Liver (tissue), 9 donors: ENCODE data around the gene LIMD2. TPM values are rescaled to one million over a fixed set of nuclear protein-coding genes. Genes with fewer than 3 reads are reported as not detected.

Source experiments
- DNase-seq: peaks from one replicate; pipeline ENCODE4 v3.0.0-alpha.2; 2017; ENCODE audit warnings: low spot score
- H3K27ac ChIP-seq, 2 donors: one replicate each; pipeline ENCODE4 v1.7.0; 2013; ENCODE audit warnings: inconsistent platforms in 2 of 2, low read length in 2 of 2, control low read depth in 1 of 2, low read depth in 1 of 2, mild to moderate bottlenecking in 1 of 2
- H3K27me3 ChIP-seq, 4 donors: one replicate each; pipeline versions ENCODE4 v1.6.1 to v1.7.0; 2013; ENCODE audit warnings: low read length in 3 of 4, inconsistent platforms in 1 of 4, mild to moderate bottlenecking in 1 of 4, moderate library complexity in 1 of 4; ENCODE audit not compliant: control insufficient read depth in 4 of 4, insufficient read depth in 4 of 4
- H3K36me3 ChIP-seq, 4 donors: one replicate each; pipeline versions ENCODE4 v1.6.1 to v1.7.0; 2013; ENCODE audit warnings: low read length in 3 of 4, mild to moderate bottlenecking in 3 of 4, low read depth in 1 of 4, moderate library complexity in 1 of 4; ENCODE audit not compliant: control insufficient read depth in 4 of 4, insufficient read depth in 3 of 4
- H3K4me1 ChIP-seq, 4 donors: one replicate each; pipeline versions ENCODE4 v1.6.1 to v1.7.0; 2013; ENCODE audit warnings: low read length in 3 of 4, mild to moderate bottlenecking in 3 of 4, moderate library complexity in 1 of 4; ENCODE audit not compliant: control insufficient read depth in 4 of 4, insufficient read depth in 4 of 4
- H3K4me3 ChIP-seq, 3 donors: one replicate each; pipeline versions ENCODE4 v1.6.1 to v1.7.0; 2013; ENCODE audit warnings: low read length in 3 of 3, control low read depth in 1 of 3, low read depth in 1 of 3, mild to moderate bottlenecking in 1 of 3
- H3K9ac ChIP-seq, 2 donors: one replicate each; pipeline ENCODE4 v1.7.0; 2013; ENCODE audit warnings: low read length in 2 of 2, mild to moderate bottlenecking in 2 of 2, moderate library complexity in 2 of 2, control low read depth in 1 of 2, low read depth in 1 of 2
- H3K9me3 ChIP-seq, 4 donors: one replicate each; pipeline versions ENCODE4 v1.6.1 to v1.7.0; 2013; ENCODE audit warnings: low read length in 3 of 4; ENCODE audit not compliant: control insufficient read depth in 4 of 4
- ATF3 ChIP-seq: IDR thresholded peaks from 2 replicates; pipeline ENCODE4 v1.6.1; 2016; ENCODE audit warnings: antibody characterized with exemption
- EGR1 ChIP-seq, 2 donors: IDR thresholded peaks; 2 replicates each; pipeline ENCODE4 v1.6.1; 2016 to 2018; ENCODE audit warnings: antibody characterized with exemption in 2 of 2, low read depth in 2 of 2
- FOXA1 ChIP-seq: IDR thresholded peaks from 2 replicates; pipeline ENCODE4 v1.6.1; 2016; ENCODE audit warnings: antibody characterized with exemption
- FOXA2 ChIP-seq: IDR thresholded peaks from 2 replicates; pipeline ENCODE4 v1.6.1; 2016; ENCODE audit warnings: antibody characterized with exemption
- GABPA ChIP-seq, 2 donors: IDR thresholded peaks in 1 of 2; conservative IDR thresholded peaks in 1 of 2; 2 replicates each; pipeline ENCODE4 v1.6.1; 2016; ENCODE audit warnings: antibody characterized with exemption in 2 of 2, mild to moderate bottlenecking in 1 of 2, moderate library complexity in 1 of 2
- HNF4A ChIP-seq, 2 donors: conservative IDR thresholded peaks; 2 replicates each; pipeline ENCODE4 v1.6.1; 2016; ENCODE audit warnings: antibody characterized with exemption in 2 of 2, mild to moderate bottlenecking in 2 of 2
- HNF4G ChIP-seq: IDR thresholded peaks from 2 replicates; pipeline ENCODE4 v1.6.1; 2016; ENCODE audit warnings: antibody characterized with exemption
- JUND ChIP-seq, 2 donors: IDR thresholded peaks; 2 replicates each; pipeline ENCODE4 v1.6.1; 2016; ENCODE audit warnings: antibody characterized with exemption in 2 of 2
- MAX ChIP-seq: IDR thresholded peaks from 2 replicates; pipeline ENCODE4 v1.6.1; 2016; ENCODE audit warnings: antibody characterized with exemption
- NR2F2 ChIP-seq: IDR thresholded peaks from 2 replicates; pipeline ENCODE4 v1.6.1; 2016; ENCODE audit warnings: antibody characterized with exemption
- RAD21 ChIP-seq, 2 donors: IDR thresholded peaks; 2 replicates each; pipeline ENCODE4 v1.6.1; 2016; ENCODE audit warnings: antibody characterized with exemption in 2 of 2, mild to moderate bottlenecking in 2 of 2
- REST ChIP-seq: IDR thresholded peaks from 2 replicates; pipeline ENCODE4 v1.6.1; 2016; ENCODE audit warnings: antibody characterized with exemption, mild to moderate bottlenecking
- RXRA ChIP-seq, 2 donors: IDR thresholded peaks; 2 replicates each; pipeline ENCODE4 v1.6.1; 2017 to 2018; ENCODE audit warnings: antibody characterized with exemption in 2 of 2, mild to moderate bottlenecking in 1 of 2
- SP1 ChIP-seq: IDR thresholded peaks from 2 replicates; pipeline ENCODE4 v1.6.1; 2018; ENCODE audit warnings: antibody characterized with exemption, mild to moderate bottlenecking
- TAF1 ChIP-seq: conservative IDR thresholded peaks from 2 replicates; pipeline ENCODE4 v1.6.1; 2016; ENCODE audit warnings: antibody characterized with exemption, mild to moderate bottlenecking
- YY1 ChIP-seq: IDR thresholded peaks from 2 replicates; pipeline ENCODE4 v1.6.1; 2016; ENCODE audit warnings: antibody characterized with exemption, mild to moderate bottlenecking
- WGBS: extraction: QIAGEN DNeasy Blood & Tissue Kit; methylation state at CpG from one replicate; pipeline ENCODE4 v1.1.7; 2013; 5-methylcytosine and 5-hydroxymethylcytosine counted together
- polyA plus RNA-seq, 2 donors: library from polyadenylated mRNA; stranded (reverse) in 1 of 2; unstranded in 1 of 2; fragments of 200-250 nt in 1 of 2; fragments of >200 nt in 1 of 2; fragmentation: Nextera tagmentation in 1 of 2; extraction: Ambion mirVana in 1 of 2; gene quantifications; one replicate each; pipeline versions ENCODE4 v1.2.1 to v1.2.3, GENCODE V29; 2013 to 2015
- total RNA-seq, 2 donors: library from RNA; depleted of rRNA; stranded (reverse); fragments of >200 nt; gene quantifications; one replicate each; pipeline ENCODE4 v1.2.3, GENCODE V29; 2014
- TF ChIP-seq, protein P1 (sequence below): IDR thresholded peaks from 2 replicates; pipeline ENCODE4 v1.6.1; 2016; ENCODE audit warnings: antibody characterized with exemption
- TF ChIP-seq, protein P2 (sequence below): fragments of 150-350 bp; IDR thresholded peaks from 2 replicates; pipeline ENCODE4 v1.5.1; 2017; ENCODE audit warnings: improper control_type of control experiment, low read depth, low read length; ENCODE audit not compliant: missing input control
- donor health status: healthy.
- donor health status: healthy.
- donor health status: healthy.
- donor health status: healthy.
- donor health status: healthy.

The LIMD2 gene
- total and polyA plus RNA-seq, 4 donors: 5.9 to 24.2 (median 7.9) TPM

DNA sequence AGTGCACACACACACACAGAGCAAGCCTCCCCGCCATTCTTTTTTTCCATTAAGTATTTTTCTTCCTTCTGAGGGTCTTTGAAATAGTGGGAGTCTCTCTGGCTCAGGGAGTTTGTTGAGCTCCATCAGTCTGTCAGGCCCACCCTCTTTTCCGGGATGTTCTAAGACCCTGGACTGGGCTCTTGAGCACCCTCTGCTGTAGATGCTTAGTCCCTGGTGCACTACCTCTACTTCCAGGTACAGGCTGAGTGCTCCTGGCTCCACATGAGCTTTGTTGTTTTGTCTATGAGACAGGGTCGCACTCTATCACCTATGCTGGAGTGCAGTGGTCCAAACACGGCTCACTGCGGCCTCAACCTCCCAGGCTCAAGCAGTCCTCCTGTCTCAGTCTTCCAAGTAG lies 20.7 kb downstream of the LIMD2 start:
- no peak for DNase-seq
- Histone ChIP-seq H3K36me3 (peaks cover 0 to 15% (median 12%) of the 10 kb centered on the region in 4 donors), H3K4me3 (no peak overlapping the region), H3K4me1 (peaks cover 4 to 32% (median 22%) of the 10 kb centered on the region in 4 donors), H3K27ac (no peak overlapping the region), H3K9ac (no peak overlapping the region), H3K27me3 (no peaks in the 10 kb centered on the region), H3K9me3 (no peaks in the 10 kb centered on the region)
- WGBS: 98% methylated on average over 5 of the region's 5 CpGs
- TF ChIP-seq GABPA (IDR thresholded peaks at IDR 0.05 in 1 of 2, conservative IDR thresholded peaks at IDR 0.05 in 1 of 2) (no peak), MAX (no peak), RAD21 (IDR thresholded peaks at IDR 0.05) (no peak), EGR1 (IDR thresholded peaks at IDR 0.05; ENCODE audit: low read depth in 2 of 2) (no peak), REST (no peak), HNF4G (no peak), FOXA1 (no peak), JUND (IDR thresholded peaks at IDR 0.05) (no peak), TAF1 (no peak), ATF3 (no peak), YY1 (no peak), NR2F2 (no peak), SP1 (no peak), RXRA (IDR thresholded peaks at IDR 0.05) (no peak), HNF4A (conservative IDR thresholded peaks at IDR 0.05) (no peak)
- TF ChIP-seq, protein P1, sequence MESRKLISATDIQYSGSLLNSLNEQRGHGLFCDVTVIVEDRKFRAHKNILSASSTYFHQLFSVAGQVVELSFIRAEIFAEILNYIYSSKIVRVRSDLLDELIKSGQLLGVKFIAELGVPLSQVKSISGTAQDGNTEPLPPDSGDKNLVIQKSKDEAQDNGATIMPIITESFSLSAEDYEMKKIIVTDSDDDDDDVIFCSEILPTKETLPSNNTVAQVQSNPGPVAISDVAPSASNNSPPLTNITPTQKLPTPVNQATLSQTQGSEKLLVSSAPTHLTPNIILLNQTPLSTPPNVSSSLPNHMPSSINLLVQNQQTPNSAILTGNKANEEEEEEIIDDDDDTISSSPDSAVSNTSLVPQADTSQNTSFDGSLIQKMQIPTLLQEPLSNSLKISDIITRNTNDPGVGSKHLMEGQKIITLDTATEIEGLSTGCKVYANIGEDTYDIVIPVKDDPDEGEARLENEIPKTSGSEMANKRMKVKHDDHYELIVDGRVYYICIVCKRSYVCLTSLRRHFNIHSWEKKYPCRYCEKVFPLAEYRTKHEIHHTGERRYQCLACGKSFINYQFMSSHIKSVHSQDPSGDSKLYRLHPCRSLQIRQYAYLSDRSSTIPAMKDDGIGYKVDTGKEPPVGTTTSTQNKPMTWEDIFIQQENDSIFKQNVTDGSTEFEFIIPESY: no peak

DNA sequence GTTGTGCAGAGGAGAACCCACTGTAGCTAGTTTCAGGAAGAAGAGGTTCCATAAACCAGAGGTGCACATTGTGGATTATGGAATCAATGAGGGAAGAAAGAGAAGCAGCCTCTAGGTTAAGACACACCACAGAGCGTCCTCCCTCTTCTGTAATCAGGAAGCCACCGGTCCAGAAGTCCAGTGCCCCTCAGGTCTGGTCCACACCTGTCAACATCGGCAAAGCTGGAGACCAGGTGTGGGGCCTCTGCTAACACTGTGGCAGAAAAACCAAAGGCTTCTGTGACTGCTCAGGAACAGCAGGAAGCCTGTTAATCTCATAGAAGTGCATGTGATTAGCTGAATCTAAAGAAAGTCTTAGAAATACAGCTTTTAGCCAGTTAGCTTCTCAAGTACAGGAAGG lies 23.3 kb downstream of the LIMD2 start:
- TF ChIP-seq MAX (no peak), NR2F2 (no peak), JUND (IDR thresholded peaks at IDR 0.05) (no peak), GABPA (IDR thresholded peaks at IDR 0.05 in 1 of 2, conservative IDR thresholded peaks at IDR 0.05 in 1 of 2) (no peak), REST (no peak), HNF4G (no peak), FOXA2 (no peak), SP1 (no peak), YY1 (no peak), EGR1 (IDR thresholded peaks at IDR 0.05; ENCODE audit: low read depth in 2 of 2) (no peak), RAD21 (IDR thresholded peaks at IDR 0.05) (no peak)
- TF ChIP-seq, protein P2, sequence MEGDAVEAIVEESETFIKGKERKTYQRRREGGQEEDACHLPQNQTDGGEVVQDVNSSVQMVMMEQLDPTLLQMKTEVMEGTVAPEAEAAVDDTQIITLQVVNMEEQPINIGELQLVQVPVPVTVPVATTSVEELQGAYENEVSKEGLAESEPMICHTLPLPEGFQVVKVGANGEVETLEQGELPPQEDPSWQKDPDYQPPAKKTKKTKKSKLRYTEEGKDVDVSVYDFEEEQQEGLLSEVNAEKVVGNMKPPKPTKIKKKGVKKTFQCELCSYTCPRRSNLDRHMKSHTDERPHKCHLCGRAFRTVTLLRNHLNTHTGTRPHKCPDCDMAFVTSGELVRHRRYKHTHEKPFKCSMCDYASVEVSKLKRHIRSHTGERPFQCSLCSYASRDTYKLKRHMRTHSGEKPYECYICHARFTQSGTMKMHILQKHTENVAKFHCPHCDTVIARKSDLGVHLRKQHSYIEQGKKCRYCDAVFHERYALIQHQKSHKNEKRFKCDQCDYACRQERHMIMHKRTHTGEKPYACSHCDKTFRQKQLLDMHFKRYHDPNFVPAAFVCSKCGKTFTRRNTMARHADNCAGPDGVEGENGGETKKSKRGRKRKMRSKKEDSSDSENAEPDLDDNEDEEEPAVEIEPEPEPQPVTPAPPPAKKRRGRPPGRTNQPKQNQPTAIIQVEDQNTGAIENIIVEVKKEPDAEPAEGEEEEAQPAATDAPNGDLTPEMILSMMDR: no peak

More for the DNA sequence above, 23.3 kb downstream of the LIMD2 start:
- H3K36me3 ChIP-seq: peaks cover 0 to 8% (median 3%) of the 10 kb centered on the region in 4 donors
- H3K9me3 ChIP-seq: no peaks in the 10 kb centered on the region
- no peak for DNase-seq
- H3K27me3 ChIP-seq: no peaks in the 10 kb centered on the region
- 42% methylated on average over 3 of the region's 3 CpGs for whole genome bisulfite sequencing
- peak overlapping the region in 1 of 2 donors; percentile 81 for H3K27ac ChIP-seq
- H3K4me1 ChIP-seq: peaks cover 1 to 30% (median 21%) of the 10 kb centered on the region in 4 donors
- H3K4me3 ChIP-seq: no peak overlapping the region
- H3K9ac ChIP-seq: no peak overlapping the region
